Astrocyte (in vitro differentiated cells and primary cell): ENCODE measurements around the gene ACCSL. TPM values are rescaled to one million over a fixed set of nuclear protein-coding genes. Genes with fewer than 3 reads are reported as not detected.

Experiments
- DNase-seq: peaks from one replicate; pipeline ENCODE4 v3.0.0-alpha.2; 2010; ENCODE audit warnings: low read depth
- FAIRE-seq: peaks from 2 replicates; lab custom pipeline; 2011; peaks lifted over from hg19 to GRCh38; lab: Jason Lieb, UNC
- H2AFZ ChIP-seq: 2 replicates; pipeline ENCODE4 v1.6.0; 2012; ENCODE audit warnings: low read depth, low read length, inconsistent platforms
- H3K27ac ChIP-seq: 2 replicates; pipeline ENCODE4 v1.5.1; 2011; ENCODE audit warnings: low read depth, low read length, inconsistent platforms
- H3K27me3 ChIP-seq: 2 replicates; pipeline ENCODE4 v1.6.0; 2011; ENCODE audit warnings: low read length, inconsistent platforms; ENCODE audit not compliant: insufficient read depth
- H3K36me3 ChIP-seq: 2 replicates; pipeline ENCODE4 v1.5.1; 2011; ENCODE audit warnings: low read length, inconsistent platforms; ENCODE audit not compliant: insufficient read depth
- H3K4me1 ChIP-seq: 2 replicates; pipeline ENCODE4 v1.5.1; 2011; ENCODE audit warnings: low read length, inconsistent platforms; ENCODE audit not compliant: insufficient read depth
- H3K4me2 ChIP-seq: 2 replicates; pipeline ENCODE4 v1.6.0; 2012; ENCODE audit warnings: low read length, inconsistent platforms
- H3K4me3 ChIP-seq: 2 replicates; pipeline ENCODE4 v1.5.1; 2011; ENCODE audit warnings: low read depth, mild to moderate bottlenecking, low read length, inconsistent platforms; ENCODE audit not compliant: insufficient read depth
- H3K79me2 ChIP-seq: 2 replicates; pipeline ENCODE4 v1.6.0; 2012; ENCODE audit warnings: mild to moderate bottlenecking, low read length, inconsistent platforms; ENCODE audit not compliant: insufficient read depth
- H3K9ac ChIP-seq: 2 replicates; pipeline ENCODE4 v1.6.0; 2012; ENCODE audit warnings: mild to moderate bottlenecking, low read length, inconsistent platforms
- H3K9me3 ChIP-seq: 2 replicates; pipeline ENCODE4 v1.5.1; 2012; ENCODE audit warnings: low read depth, mild to moderate bottlenecking, low read length, inconsistent platforms; ENCODE audit not compliant: insufficient read depth
- H4K20me1 ChIP-seq: 2 replicates; pipeline ENCODE4 v1.6.0; 2012; ENCODE audit warnings: low read length, inconsistent platforms; ENCODE audit not compliant: insufficient read depth
- H3K27ac Mint-ChIP-seq: one replicate; pipeline ENCODE4 v1.8.0; 2021; ENCODE audit warnings: mild to moderate bottlenecking, mixed read lengths; ENCODE audit not compliant: unreplicated experiment
- H3K27me3 Mint-ChIP-seq: one replicate; pipeline ENCODE4 v1.8.0; 2021; ENCODE audit warnings: low read depth, mixed read lengths; ENCODE audit not compliant: unreplicated experiment
- H3K36me3 Mint-ChIP-seq: one replicate; pipeline ENCODE4 v1.8.0; 2021; ENCODE audit warnings: low read depth, mixed read lengths; ENCODE audit not compliant: unreplicated experiment
- H3K4me1 Mint-ChIP-seq: one replicate; pipeline ENCODE4 v1.8.0; 2021; ENCODE audit warnings: low read depth, mixed read lengths; ENCODE audit not compliant: unreplicated experiment
- H3K4me3 Mint-ChIP-seq: one replicate; pipeline ENCODE4 v1.8.0; 2021; ENCODE audit warnings: mild to moderate bottlenecking, moderate library complexity, mixed read lengths; ENCODE audit not compliant: unreplicated experiment
- H3K9me3 Mint-ChIP-seq: one replicate; pipeline ENCODE4 v1.8.0; 2021; ENCODE audit warnings: mild to moderate bottlenecking, mixed read lengths; ENCODE audit not compliant: unreplicated experiment
- EZH2 ChIP-seq: IDR thresholded peaks from 2 replicates; pipeline ENCODE4 v1.6.1; 2012; ENCODE audit warnings: mild to moderate bottlenecking, low read length, inconsistent platforms; ENCODE audit not compliant: insufficient read depth
- total RNA-seq: library from RNA; stranded (reverse); gene quantifications from 2 replicates; pipeline ENCODE4 v1.2.1, GENCODE V29; 2021
- TF ChIP-seq, protein P1 (sequence below): IDR thresholded peaks from 2 replicates; pipeline ENCODE4 v1.5.1; 2011; ENCODE audit warnings: low read depth, mild to moderate bottlenecking, inconsistent platforms, low read length, moderate library complexity; ENCODE audit not compliant: insufficient read depth

Gene ACCSL
- total RNA-seq, 1 donor from 2014 or later: not detected

DNA sequence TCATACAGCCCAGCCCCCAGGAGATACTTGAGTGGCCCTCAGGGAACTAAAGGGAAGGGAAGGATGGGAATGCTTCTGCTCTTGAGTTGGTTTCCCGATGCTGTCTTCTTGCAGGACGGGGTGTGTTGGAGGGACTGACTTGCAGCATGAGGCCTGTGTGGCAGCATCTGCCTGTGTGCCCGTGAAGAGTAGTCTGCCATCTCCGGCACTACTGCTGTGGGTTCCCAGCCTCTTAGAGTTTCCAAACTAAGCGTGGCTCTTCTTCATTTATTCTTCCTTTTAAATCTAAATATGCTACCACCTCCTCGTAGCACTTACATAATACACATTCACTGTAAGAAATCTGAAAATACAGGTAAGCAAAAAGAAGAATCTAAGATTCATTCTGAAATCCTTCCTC is 60.5 kb downstream of the ACCSL start:
- no peak overlapping the region for H3K4me3 Mint-ChIP-seq
- Histone ChIP-seq H3K9ac (no peak overlapping the region), H4K20me1 (peaks cover 41% of the 10 kb centered on the region), H3K36me3 (peaks cover 3% of the 10 kb centered on the region), H3K79me2 (no peaks in the 10 kb centered on the region), H3K27me3 (no peaks in the 10 kb centered on the region), H3K9me3 (no peaks in the 10 kb centered on the region), H3K27ac (no peak overlapping the region), H3K4me2 (no peak overlapping the region), H3K4me1 (peaks cover 6% of the 10 kb centered on the region), H3K4me3 (no peak overlapping the region), H2AFZ (no peak overlapping the region)
- no peaks in the 10 kb centered on the region for H3K27me3 Mint-ChIP-seq
- peaks cover 5% of the 10 kb centered on the region for H3K4me1 Mint-ChIP-seq
- no peaks in the 10 kb centered on the region for H3K9me3 Mint-ChIP-seq
- TF ChIP-seq EZH2: no peak
- TF ChIP-seq, protein P1, sequence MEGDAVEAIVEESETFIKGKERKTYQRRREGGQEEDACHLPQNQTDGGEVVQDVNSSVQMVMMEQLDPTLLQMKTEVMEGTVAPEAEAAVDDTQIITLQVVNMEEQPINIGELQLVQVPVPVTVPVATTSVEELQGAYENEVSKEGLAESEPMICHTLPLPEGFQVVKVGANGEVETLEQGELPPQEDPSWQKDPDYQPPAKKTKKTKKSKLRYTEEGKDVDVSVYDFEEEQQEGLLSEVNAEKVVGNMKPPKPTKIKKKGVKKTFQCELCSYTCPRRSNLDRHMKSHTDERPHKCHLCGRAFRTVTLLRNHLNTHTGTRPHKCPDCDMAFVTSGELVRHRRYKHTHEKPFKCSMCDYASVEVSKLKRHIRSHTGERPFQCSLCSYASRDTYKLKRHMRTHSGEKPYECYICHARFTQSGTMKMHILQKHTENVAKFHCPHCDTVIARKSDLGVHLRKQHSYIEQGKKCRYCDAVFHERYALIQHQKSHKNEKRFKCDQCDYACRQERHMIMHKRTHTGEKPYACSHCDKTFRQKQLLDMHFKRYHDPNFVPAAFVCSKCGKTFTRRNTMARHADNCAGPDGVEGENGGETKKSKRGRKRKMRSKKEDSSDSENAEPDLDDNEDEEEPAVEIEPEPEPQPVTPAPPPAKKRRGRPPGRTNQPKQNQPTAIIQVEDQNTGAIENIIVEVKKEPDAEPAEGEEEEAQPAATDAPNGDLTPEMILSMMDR: no peak
- peaks cover 6% of the 10 kb centered on the region for H3K36me3 Mint-ChIP-seq
- H3K27ac Mint-ChIP-seq: no peak overlapping the region
- FAIRE-seq: no peak
- DNase-seq: no peak

Other genes with a start within 250 kb of the ACCSL start
- 24.8 and 30.5 TPM in 2 replicates for gene ALKBH3, start 167.2 kb upstream of the ACCSL start, total RNA-seq
- 1.8 and 3.1 TPM in 2 replicates for gene C11orf96, start 105.3 kb upstream of the ACCSL start, total RNA-seq
- 20.4 and 21.3 TPM in 2 replicates for gene ACCS, start 18.3 kb downstream of the ACCSL start, total RNA-seq
- gene EXT2, start 47.7 kb downstream of the ACCSL start, total RNA-seq: 67.4 and 67.7 TPM in 2 replicates